SW 1271 (cell line): ENCODE measurements around the gene APOB.

Experiments used
- DNase-seq, 2 experiments: peaks; one replicate each; lab custom pipeline; 2025; lab: John Stamatoyannopoulos, UW

APOB gene, protein sequence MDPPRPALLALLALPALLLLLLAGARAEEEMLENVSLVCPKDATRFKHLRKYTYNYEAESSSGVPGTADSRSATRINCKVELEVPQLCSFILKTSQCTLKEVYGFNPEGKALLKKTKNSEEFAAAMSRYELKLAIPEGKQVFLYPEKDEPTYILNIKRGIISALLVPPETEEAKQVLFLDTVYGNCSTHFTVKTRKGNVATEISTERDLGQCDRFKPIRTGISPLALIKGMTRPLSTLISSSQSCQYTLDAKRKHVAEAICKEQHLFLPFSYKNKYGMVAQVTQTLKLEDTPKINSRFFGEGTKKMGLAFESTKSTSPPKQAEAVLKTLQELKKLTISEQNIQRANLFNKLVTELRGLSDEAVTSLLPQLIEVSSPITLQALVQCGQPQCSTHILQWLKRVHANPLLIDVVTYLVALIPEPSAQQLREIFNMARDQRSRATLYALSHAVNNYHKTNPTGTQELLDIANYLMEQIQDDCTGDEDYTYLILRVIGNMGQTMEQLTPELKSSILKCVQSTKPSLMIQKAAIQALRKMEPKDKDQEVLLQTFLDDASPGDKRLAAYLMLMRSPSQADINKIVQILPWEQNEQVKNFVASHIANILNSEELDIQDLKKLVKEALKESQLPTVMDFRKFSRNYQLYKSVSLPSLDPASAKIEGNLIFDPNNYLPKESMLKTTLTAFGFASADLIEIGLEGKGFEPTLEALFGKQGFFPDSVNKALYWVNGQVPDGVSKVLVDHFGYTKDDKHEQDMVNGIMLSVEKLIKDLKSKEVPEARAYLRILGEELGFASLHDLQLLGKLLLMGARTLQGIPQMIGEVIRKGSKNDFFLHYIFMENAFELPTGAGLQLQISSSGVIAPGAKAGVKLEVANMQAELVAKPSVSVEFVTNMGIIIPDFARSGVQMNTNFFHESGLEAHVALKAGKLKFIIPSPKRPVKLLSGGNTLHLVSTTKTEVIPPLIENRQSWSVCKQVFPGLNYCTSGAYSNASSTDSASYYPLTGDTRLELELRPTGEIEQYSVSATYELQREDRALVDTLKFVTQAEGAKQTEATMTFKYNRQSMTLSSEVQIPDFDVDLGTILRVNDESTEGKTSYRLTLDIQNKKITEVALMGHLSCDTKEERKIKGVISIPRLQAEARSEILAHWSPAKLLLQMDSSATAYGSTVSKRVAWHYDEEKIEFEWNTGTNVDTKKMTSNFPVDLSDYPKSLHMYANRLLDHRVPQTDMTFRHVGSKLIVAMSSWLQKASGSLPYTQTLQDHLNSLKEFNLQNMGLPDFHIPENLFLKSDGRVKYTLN (N-terminal part only)

DNA sequence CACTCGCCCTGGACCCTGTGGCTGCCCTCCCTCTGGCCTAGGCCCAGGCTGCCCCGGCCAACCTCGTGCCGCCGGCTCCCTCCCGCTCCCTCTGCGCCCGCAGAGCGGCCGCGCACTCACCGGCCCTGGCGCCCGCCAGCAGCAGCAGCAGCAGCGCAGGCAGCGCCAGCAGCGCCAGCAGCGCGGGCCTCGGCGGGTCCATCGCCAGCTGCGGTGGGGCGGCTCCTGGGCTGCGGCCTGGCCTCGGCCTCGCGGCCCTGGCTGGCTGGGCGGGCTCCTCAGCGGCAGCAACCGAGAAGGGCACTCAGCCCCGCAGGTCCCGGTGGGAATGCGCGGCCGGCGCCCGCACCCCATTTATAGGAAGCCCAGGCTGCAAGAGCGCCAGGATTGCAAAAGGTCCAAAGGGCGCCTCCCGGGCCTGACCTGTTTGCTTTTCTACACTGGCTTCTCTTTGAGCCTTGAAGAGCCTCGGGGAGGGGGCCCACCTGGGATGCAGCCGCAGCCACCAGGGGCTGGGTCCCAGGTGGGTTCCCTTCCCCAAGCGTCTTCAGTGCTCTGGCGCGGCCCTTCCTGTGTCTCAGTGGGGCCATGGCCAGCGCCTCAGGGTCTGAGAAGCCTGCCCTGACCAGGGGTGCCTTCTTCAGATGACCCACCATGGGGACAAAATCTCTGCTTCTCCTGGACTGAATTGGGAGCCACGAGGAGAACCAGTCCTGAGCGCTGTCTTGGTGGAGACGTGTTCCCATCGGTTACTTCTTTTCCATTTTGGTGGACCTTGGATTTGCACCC is at the start of gene APOB:
Gene APOB (minus strand): TSS at position 330 of the 789 bp plus-strand sequence. CDS start 128 bp downstream, at position 202.
- no peak for DNase-seq

DNA sequence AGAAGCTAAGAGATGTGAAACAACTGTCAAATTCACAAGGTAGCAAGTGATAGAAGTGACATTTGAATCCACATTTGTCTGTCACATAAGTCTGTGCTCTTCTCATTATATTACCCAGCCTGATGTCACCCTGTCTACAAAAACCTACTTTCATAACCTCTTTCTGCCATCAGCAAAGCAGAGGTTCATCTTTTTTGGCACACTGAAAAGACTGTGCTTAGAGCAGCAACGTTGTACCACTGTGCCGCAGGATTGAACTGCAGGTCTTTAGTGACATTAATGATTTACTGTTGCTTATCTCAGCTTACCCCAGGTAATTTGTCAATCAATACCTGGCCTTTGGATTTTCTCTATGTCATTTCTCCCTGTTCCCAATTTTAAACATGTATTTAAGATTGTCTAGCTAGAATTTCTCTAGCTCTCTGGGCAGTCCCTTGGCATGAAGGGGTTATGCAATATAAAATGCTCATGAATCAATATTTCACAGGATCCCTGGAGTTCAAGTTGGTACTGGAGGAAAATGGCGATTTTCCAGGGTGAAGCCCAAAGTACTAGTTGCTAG is 48.5 kb upstream of the APOB start:
- no peak for DNase-seq

DNA sequence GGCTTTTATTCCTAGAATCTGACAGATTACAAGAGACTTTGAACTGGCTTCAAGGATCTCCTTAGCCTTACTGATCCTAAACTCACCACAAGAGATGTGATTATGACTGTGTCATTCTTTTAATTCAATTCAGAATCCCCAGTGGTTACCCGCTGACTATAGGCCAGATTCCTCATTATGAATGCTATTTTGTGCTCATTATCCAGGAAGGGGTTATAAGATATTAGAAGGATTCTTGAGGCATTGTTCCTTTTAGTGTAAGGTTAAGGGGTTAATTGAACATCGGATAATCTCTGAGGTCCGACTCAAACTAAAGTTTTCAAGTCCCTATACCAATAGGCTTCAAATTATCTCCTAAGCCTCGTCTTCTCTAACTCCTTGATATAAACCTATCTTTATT is 40.5 kb upstream of the APOB start:
- DNase-seq: no peak

DNA sequence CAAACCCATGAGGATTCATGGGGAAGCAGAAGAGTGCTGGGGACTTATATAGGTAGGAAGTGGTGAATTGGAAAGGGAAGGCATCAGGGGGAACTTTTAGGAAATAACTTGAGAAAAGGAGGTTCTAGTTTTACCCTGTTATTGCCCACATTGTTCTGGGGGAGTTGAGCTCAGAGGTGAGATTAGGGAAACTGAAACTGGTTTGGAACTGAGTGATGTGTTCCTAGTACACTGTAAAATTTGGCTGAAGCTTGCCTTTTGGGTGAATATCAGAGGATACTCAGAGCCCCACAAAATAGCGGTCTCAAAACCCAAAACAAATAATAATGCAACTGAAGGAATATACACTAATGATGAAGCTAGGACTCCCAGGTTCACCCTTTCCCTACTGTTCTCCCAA is 39.6 kb upstream of the APOB start:
- DNase-seq: no peak

DNA sequence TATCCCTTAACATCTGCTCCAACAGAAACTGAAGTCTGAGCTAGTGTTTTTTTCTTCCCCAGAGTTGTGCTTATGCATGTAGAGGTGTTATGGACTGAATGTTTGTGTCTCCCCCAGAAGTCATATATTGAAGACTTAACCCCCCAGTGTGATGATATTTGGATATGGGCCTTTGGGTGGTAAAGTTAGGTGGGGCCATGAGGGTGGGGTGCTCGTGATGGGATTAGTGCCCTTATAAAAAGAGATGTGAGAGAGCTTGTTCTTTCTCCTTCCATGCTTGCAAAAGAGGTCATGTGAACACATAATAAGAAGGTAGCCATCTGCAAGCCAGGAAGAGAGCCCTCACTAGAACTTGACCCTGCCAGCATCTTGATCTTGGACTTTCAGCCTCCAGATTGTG is 34.4 kb upstream of the APOB start:
- no peak for DNase-seq

DNA sequence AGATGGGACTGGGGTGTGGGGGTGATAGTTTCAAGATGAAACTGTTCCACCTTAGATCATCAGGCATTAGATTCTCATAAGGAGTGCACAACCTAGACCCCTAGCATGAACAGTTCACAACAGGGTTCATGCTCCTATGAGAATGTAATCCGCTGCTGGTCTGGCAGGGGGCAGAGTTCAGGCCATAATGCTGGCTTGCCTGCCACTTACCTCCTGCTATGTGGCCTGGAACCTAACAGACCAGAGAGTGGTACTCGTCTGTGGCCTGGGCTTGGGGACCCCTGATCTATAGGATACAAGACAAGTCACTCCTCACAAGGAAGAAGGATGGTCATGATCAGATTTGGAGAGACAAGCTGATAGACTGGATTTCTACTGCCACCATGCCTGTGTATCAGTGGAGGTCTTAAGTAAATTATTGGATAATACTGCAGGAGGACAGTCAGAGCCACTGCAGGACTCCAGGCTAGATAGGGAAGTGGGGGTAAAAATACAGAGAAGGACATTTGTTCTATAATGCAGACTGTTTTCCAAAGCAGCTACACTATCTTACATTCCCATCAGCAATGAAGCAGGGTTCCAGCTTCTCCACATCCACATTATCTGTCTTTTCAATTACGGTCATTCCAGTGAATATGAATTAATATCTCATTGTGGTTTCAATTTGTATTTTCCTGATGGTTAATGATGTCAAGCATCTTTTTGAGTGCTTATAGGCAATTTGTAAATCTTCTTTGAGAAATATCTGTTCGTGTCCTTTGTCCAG is 28.8 kb upstream of the APOB start:
- DNase-seq: no peak

DNA sequence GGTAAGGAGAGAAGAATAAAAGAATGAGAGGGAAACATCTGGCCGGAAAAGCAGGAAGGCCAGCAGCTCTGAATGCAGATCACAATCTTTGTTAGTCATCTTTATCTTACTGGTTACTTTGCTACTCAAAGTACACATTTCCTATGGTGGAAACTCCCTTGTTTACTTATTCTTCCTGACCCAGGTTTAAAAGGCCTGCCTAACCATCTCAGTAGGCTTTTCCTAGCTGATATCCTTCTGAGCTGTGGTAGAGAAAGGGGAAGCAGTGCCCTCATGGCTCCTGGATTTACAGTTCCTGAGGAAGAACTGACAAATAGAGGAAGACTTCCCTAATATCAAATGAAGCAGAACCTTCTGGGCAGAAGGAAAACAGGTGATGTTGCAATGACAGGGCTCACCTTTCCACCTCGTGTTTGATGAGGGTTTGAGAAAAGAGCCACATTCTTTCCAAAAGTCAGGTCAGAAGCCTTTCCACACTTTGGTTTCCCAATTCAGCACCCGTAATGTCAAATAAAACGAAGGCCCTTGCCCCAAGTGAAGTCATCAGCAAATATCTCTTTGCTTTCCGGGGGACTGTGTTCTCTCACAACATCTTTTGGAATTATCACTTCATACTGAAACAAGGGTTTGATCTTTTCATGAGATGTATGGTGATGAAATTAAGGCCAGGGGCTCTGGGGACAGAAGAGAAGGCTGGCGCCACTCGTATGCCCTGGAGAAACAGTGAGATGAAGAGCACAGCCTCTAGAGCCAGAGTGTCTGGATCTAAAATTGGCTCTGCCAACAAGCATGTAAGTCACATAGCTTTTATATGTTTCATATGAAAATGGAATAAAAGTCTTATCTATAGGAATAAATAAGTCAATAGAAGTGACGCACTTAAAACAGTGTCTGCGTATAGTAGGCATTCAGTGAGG is 26.7 kb upstream of the APOB start:
- no peak for DNase-seq

DNA sequence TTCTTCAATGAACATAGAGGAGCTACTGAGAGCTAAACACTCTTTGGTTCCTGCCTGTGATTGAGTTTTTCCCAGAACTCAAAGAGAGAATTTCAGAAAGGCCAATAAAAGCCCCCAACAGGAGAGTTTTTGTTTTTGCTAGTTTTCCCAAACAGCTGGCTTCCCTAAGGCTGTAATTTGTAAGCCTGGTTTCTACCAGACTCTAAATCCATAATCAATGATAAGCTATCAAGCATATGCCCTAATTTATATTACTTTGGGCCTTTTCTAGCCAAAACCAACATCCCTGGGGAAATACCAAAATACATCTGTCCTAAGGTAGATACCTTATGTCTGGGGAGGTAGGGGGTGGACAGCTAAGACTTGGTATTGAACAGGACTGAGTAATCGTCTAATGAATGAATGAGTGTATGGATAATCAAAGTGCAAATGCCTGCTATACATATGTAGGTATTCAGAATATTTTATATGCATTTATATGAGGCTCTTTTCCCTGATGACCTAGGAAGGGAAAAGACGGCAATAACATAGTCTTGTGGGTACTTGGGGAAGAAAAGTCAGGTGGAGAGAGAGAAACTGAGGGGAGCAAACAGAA is 26.0 kb upstream of the APOB start:
- DNase-seq: no peak

DNA sequence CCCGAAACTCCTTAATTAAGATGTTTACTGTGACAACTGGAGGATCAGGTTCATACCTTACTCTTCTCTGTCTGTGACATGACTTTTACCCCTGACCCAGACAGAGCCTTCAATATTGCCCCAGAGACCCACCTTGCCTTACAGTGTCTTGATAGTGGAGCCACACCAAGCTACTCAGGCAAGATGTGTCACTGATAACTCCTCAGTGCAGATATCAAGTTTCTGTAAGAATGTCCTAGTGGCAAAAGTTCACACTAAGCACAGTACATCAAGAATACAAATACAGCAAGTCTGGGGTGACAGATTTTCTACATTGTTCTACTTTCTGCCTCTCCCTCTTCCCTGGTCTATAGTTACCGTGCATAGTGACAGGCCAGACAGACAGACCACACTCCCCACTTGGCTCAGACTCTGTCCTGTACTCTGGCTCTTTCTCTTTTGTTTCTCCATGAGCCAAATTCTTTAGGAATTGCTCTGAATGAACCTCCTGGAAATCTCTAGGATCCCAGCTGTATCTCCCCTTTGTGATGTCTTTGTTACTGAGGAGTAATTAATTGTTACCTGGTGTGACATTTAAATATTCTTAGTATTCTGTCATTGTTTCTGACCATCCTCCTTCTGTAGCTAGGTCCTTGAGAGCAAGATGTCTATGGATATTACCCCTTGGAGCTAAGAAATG is 24.1 kb upstream of the APOB start:
- DNase-seq: no peak

DNA sequence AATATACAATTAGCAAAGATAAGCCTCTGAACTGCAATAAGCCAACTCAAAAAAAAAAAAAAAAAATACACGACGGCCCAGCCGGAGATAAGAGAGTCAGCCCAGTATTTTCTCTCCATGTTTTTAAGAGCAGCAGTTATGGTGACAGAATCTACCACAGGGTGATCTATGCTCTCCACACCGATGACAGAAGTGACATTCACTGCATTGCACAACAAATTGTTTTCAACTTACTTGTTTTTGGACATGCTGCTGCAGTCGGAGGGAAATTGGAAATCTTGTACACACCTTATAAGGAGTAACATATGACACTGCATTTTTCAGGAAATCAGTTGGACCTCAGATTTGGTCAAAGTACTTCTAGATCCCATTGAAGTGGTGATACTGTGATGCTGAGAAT is 23.3 kb upstream of the APOB start:
- no peak for DNase-seq

DNA sequence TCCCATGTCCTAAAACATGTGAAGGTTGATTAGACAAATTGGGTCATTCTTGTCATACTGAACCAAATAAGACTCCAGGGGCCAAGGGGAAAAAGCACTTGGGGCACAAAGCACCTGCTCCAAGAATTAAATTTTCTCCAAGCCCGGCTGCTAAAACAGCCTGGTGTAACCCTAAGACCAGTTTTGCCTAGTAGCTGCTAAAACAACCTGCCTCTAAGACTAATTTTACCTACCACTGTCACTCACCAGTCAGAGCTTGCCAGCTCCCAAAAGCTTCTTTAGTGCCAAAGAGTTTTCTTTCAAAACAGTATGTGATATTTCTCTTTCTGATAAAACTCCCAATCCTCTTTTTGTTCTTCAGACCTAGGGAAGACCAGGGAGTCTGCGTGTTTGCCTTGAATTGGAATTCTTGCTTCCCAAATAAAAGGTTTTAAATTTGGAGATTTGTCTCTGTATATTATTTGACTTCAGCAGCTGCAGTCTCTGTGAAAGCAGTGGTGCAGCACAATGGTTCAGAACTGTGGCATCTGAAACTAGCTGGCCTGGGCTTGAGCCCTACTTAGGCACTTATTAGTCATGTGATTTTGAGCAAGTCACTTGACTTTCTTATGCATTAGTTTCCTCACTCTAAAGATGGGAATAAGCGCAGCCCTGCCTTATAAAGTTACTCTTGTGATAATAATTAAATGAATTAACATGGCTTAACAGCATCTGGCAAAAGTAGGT is 16.2 kb upstream of the APOB start:
- DNase-seq: no peak

DNA sequence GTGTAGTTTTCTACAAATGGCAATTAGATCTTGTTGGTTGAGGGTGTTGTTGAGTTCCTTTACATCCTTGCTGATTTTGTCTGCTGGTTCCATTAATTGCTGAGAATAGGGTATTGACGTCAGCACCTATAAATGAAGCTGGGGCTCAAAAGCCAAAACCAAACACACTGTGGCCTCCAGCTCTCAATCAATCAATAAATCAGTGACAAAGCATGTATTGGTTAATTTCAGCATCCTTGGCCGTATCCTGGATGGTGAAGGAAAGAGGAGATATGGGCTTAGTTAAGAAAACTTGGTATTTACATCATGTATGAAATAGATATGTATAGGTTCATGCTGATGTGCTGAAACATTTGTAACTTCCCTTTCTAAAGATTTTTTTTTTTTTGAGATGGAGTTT is 13.2 kb upstream of the APOB start:
- no peak for DNase-seq

DNA sequence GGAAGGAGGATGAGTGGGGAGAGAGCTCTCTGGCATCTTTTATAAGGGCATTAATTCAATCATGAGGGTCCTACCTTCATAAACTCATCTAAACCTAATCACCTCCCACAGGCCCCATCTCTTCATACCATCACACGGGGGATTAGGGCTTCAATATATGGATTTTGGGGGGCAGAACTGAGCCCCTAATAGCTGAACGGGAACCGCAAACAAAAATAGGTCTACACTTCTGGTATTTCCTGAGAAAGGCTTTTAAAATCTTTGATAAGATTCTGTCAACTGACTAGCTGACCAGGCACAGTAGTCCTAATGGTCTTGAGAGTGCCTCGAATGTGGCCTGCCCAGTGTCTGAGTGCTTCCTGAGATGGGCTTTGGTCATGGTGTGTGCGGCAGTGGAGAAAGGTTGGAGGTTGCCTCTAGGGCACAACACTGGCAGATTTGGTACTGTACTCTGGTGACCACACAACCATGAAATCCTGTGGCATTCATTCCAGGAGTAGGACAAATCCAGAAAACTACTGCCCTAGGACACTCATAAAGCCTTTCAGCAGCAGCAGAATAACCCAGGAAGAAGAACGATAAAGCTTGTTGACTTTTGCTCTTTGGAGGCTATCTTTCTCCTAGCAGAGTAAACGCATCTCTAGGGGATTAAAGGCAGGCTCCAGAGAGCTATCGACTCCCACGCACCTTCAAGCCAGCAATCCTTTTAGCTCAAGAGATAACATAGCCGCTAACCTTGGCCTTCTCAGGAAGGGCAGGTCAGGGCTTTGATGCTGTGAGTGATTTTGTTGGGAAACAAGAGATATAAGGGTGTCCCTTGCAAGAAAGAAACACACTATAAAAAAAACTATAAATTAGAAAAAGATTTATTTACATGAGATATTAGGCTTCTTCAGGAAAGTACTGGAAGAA is 12.3 kb upstream of the APOB start:
- no peak for DNase-seq

DNA sequence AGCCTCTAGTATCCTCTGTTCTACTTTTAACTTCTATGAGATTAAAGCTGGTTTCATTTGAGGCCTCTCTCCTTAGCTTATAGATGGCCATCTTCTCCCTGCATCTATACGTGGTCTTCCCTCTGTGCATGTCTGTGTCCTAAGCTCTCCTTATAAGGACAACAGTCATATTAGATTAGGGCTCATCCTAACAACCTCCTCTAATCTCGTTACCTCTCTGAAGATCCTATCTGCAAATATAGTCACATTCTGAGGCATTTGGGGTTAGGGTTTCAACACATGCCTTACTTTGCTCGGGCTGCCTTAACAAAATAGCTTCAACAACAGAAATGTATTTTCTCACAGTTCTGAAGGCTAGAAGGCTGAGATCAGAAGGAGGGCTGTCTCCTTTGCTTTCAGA is 11.6 kb upstream of the APOB start:
- no peak for DNase-seq

DNA sequence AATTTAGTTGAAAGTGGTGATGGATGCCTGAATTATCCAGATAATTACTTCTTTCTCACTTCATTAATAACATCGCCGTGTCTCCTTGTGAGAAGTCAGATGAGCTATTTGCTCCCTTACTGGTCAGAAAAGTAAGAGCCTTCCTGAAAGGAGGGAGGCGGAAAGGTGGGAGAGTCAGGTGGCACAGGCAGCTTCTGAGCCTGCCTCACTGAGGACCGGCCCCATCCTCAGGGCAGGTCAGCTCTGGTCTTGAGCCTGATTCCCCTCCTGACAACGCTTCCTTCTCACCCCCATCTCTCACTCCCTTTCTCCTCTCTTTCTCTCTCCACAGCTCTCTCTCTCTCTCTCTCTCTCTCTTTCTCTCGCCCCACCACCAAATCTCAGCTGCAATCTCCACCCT is 10.1 kb upstream of the APOB start:
- DNase-seq: no peak

DNA sequence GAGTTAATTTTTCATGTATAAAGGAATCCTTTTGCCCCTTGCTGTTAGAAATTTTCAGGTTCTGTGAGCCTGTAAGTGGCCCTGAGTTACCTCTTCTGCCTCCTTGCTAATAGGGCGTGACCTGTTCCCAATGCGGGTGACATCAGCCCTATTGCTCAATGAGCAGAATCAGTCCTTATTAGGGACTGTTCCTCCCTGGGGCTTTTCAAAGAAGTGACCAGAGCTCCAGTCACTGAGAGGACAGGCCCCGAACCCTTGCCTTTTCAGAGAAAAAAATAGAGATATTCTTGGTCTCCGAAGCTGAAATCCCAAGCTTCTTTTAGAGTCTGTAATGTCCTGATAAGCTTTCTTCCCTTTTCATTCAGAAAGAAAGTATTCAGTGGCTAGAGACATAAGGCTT is 8.2 kb upstream of the APOB start:
- DNase-seq: no peak

DNA sequence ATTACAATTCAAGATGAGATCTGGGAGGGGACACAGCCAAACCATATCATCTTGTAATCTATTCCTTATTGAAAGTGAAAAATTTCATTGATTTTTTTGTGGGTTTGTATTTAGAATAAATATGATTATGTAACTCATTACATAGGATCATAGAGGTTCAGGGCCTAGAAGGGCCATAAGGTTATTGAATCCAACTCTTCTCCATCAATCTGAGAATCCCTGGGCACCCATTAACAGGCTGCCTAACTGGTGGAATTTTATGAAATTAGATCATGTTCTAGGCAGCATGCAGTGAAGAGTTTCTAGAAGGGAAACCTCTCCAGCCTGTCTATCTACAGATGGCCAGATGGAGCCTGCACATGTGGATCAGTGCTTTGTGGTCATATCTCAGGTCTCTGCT is 6.3 kb upstream of the APOB start:
- no peak for DNase-seq
